Measurements from ENCODE around the gene IBA57.

DNA sequence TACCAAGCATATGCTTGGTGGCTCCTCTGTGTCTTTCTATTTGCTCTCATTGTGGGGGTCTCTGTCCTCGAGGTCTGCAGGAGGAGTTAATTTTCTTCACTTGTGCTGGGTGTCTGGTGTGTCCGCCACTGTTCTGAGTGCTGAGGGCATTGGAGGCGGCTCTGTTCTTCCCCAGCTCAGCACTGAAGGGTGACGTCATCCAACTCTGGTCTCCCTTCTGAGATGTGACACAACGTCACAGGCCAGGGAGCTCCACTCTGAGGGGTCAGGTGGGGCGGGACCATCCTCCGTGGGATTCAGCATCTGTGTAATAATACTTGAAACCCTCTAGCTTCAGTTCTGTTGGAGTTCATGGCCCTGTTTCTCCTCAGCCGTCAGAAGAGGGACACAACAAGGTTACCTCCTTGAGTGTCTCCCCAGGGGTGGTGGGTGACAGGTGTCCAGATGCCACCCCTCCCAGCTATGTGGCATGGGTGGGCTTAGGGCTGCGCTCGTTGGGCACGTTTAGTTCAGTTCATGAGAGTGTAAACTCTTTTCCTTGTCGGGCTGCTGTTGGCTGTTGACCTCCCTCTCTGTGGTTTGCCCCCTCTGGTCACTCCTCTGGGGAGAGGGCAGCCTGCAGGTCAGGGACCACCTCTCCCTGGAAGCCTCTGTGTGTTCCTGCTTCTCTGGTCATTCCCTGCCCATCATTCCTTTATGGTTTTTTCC, 3.1 kb downstream of the IBA57 start:
- TF ChIP-seq, protein P1, sequence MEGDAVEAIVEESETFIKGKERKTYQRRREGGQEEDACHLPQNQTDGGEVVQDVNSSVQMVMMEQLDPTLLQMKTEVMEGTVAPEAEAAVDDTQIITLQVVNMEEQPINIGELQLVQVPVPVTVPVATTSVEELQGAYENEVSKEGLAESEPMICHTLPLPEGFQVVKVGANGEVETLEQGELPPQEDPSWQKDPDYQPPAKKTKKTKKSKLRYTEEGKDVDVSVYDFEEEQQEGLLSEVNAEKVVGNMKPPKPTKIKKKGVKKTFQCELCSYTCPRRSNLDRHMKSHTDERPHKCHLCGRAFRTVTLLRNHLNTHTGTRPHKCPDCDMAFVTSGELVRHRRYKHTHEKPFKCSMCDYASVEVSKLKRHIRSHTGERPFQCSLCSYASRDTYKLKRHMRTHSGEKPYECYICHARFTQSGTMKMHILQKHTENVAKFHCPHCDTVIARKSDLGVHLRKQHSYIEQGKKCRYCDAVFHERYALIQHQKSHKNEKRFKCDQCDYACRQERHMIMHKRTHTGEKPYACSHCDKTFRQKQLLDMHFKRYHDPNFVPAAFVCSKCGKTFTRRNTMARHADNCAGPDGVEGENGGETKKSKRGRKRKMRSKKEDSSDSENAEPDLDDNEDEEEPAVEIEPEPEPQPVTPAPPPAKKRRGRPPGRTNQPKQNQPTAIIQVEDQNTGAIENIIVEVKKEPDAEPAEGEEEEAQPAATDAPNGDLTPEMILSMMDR (IDR thresholded peaks at IDR 0.05) = no peak
- TF ChIP-seq GATA3 (IDR thresholded peaks at IDR 0.05; ENCODE audit: borderline replicate concordance) = no peak
- no peak for TF ChIP-seq JUN (IDR thresholded peaks at IDR 0.05)
- TF ChIP-seq CEBPB (IDR thresholded peaks at IDR 0.05) = no peak
- TF ChIP-seq BHLHE40 (IDR thresholded peaks at IDR 0.05; ENCODE audit: low read depth, low read length) = no peak
- TF ChIP-seq CHD2 (IDR thresholded peaks at IDR 0.05; ENCODE audit: low read length, partially characterized antibody) = no peak
- no peak for TF ChIP-seq RFX5 (IDR thresholded peaks at IDR 0.05)

Data from A549 (cell line).